Activated CD4-positive, CD25-positive, alpha-beta regulatory T cell treated with anti-CD3 and anti-CD28 coated beads, Interleukin-2, amount 50 U/mL, for 16 hours (primary cell): Measurements from ENCODE around the gene CYP4V2.
"Not testable (repeated sequence)": the region's sequence is repeated elsewhere in the genome, so short reads cannot be mapped to it uniquely, and the experiment has no call there.

Experiments
- DNase-seq: peaks from one replicate; pipeline ENCODE4 v3.0.0-alpha.2; 2020; ENCODE audit warnings: low read depth, low spot score

The CYP4V2 gene

GRCh38 chr4:186228514-186228894 is 37.1 kb downstream of the CYP4V2 start:
- DNase-seq = no peak

- DNase-seq = no peak
Observed at GRCh38 chr4:186234367-186234766, 43.0 kb downstream of the CYP4V2 start.

GRCh38 chr4:186236126-186236525 is 44.8 kb downstream of the CYP4V2 start:
- no peak for DNase-seq

- DNase-seq = no peak
Observed at GRCh38 chr4:186240452-186240847, 49.1 kb downstream of the CYP4V2 start.

GRCh38 chr4:186240848-186241491 is 49.6 kb downstream of the CYP4V2 start:
- DNase-seq = no peak

GRCh38 chr4:186241616-186242015 is 50.2 kb downstream of the CYP4V2 start:
- no peak for DNase-seq

- DNase-seq = not testable (repeated sequence)
Observed at GRCh38 chr4:186242031-186242430, 50.7 kb downstream of the CYP4V2 start.

GRCh38 chr4:186243331-186243730 is 52.0 kb downstream of the CYP4V2 start:
- no peak for DNase-seq

- no peak for DNase-seq
Observed at GRCh38 chr4:186244835-186245234, 53.5 kb downstream of the CYP4V2 start.

GRCh38 chr4:186247062-186247752 is 55.8 kb downstream of the CYP4V2 start:
- not testable (repeated sequence) for DNase-seq

GRCh38 chr4:186248643-186249042 is 57.3 kb downstream of the CYP4V2 start:
- DNase-seq = no peak

GRCh38 chr4:186249785-186250754 is 58.7 kb downstream of the CYP4V2 start:
- DNase-seq = no peak

GRCh38 chr4:186250760-186251159 is 59.4 kb downstream of the CYP4V2 start:
- DNase-seq = no peak

GRCh38 chr4:186255122-186255521 is 63.8 kb downstream of the CYP4V2 start:
- no peak for DNase-seq

GRCh38 chr4:186258216-186258811 is 66.9 kb downstream of the CYP4V2 start:
- no peak for DNase-seq

- DNase-seq = no peak
Observed at GRCh38 chr4:186260117-186260503, 68.7 kb downstream of the CYP4V2 start.
